ENCODE measurements around the gene CLTC. TPM values are rescaled to one million over a fixed set of nuclear protein-coding genes. Genes with fewer than 3 reads are reported as not detected.

CLTC gene
- total and polyA plus RNA-seq, 2 of the 8 experiments (the other 6 are each of a cell fraction or from before 2014, with no cell fraction given) = 175 to 283 TPM

- Histone ChIP-seq H3K27ac (ENCODE audit: low read depth, low read length) (no peak overlapping the region), H3K56ac (replicated peaks; ENCODE audit: insufficient read length, low read depth, low read length) (no peak overlapping the region), H3K4me3 (ENCODE audit: extremely low read depth in 1 of 4, insufficient read depth in 2 of 4, low read depth in 3 of 4, low read length in 4 of 4) (no peak overlapping the region), H4K91ac (replicated peaks; ENCODE audit: insufficient read length, low read length) (no peak overlapping the region), H3K4me1 (replicated peaks in 1 of 4; ENCODE audit: control insufficient read depth in 3 of 4, insufficient read depth in 4 of 4, low read length in 3 of 4) (peaks cover 0 to 6% (median 4%) of the 10 kb centered on the region in 4 experiments; a peak in 5 of 7 replicates), H3K79me2 (ENCODE audit: control insufficient read depth in 1 of 2, insufficient read depth in 2 of 2, low read length in 2 of 2) (peaks cover 4 to 95% of the 10 kb centered on the region in 2 experiments), H3K9ac (replicated peaks in 1 of 4; ENCODE audit: extremely low read depth in 1 of 4, low read depth in 3 of 4, low read length in 3 of 4) (no peak overlapping the region), H4K8ac (ENCODE audit: extremely low read depth, insufficient read depth, low read length) (no peak overlapping the region; the same call in 1 of the 2 replicates), H3K14ac (ENCODE audit: insufficient read length) (no peak overlapping the region), H3K4ac (replicated peaks; ENCODE audit: insufficient read length, low read depth, low read length) (no peak overlapping the region), H3K36me3 (ENCODE audit: control insufficient read depth in 2 of 4, insufficient read depth in 4 of 4, low read length in 3 of 4) (no peaks in the 10 kb centered on the region; a peak in 1 of 8 replicates), H2AK5ac (ENCODE audit: low read depth, low read length) (no peak overlapping the region), H3K27me3 (replicated peaks in 1 of 4; ENCODE audit: control insufficient read depth in 3 of 4, extremely low read depth in 1 of 4, insufficient read depth in 3 of 4, low read length in 3 of 4) (no peaks in the 10 kb centered on the region), H3K9me3 (ENCODE audit: insufficient read depth in 2 of 2, low read depth in 1 of 2, low read length in 1 of 2) (no peaks in the 10 kb centered on the region), H2BK20ac (ENCODE audit: low read length) (no peak overlapping the region), H2AFZ (ENCODE audit: low read length) (no peak overlapping the region), H3K18ac (ENCODE audit: extremely low read depth, low read length) (no peak overlapping the region), H2BK15ac (ENCODE audit: low read length) (no peak overlapping the region), H3K4me2 (ENCODE audit: insufficient read depth in 1 of 2, low read depth in 2 of 2, low read length in 2 of 2) (no peak overlapping the region), H2BK12ac (ENCODE audit: low read depth, low read length) (no peak overlapping the region), H2BK5ac (ENCODE audit: low read depth, low read length) (no peak overlapping the region), H4K20me1 (replicated peaks in 1 of 2; ENCODE audit: control insufficient read depth in 1 of 2, insufficient read depth in 2 of 2, low read length in 2 of 2) (peaks cover 5 to 12% of the 10 kb centered on the region in 2 experiments), H3K79me1 (ENCODE audit: low read depth, low read length) (no peaks in the 10 kb centered on the region), H3K23ac (ENCODE audit: insufficient read length) (no peak overlapping the region), H3K23me2 (ENCODE audit: low read depth, low read length) (no peaks in the 10 kb centered on the region), H4K5ac (ENCODE audit: insufficient read length, low read depth, low read length) (no peak overlapping the region), H2BK120ac (replicated peaks; ENCODE audit: low read depth, low read length) (no peak overlapping the region)
- ChIA-PET CTCF (ENCODE audit: partially characterized antibody) (interaction anchor here (0.6 kb wide), 1 partner anchor 467 kb away, joined by 3 read pairs; no protein-coding TSS in a partner anchor), POLR2A (ENCODE audit: partially characterized antibody) (interaction anchor here (3.1 kb wide), 1 partner anchor 18 kb away, joined by 14 read pairs; the partner anchor contains the start of gene CLTC)
- FAIRE-seq = no peak
- DNase-seq (ENCODE audit: low read depth in 1 of 2, low spot score in 2 of 2) = no peak
- 79% methylated on average over 7 of the region's 10 CpGs; no CpG with 5 or more reads in 1 of the 2 experiments for WGBS, 2 experiments (ENCODE audit: extremely low coverage in 1 of 2, insufficient coverage in 1 of 2, insufficient read length in 1 of 2, insufficient replicate concordance in 2 of 2, low coverage in 1 of 2, low lambda C conversion rate in 2 of 2, missing lambda C conversion rate in 1 of 2)
- TF ChIP-seq POLR2AphosphoS5 (IDR thresholded peaks at IDR 0.05; ENCODE audit: low read depth, low read length) (no peak), RNF2 (IDR thresholded peaks at IDR 0.05; ENCODE audit: borderline replicate concordance, low read depth, low read length, missing control alignments, poor library complexity, severe bottlenecking) (no peak), CEBPB (IDR thresholded peaks at IDR 0.05; ENCODE audit: low read depth, low read length) (no peak), CREB1 (IDR thresholded peaks at IDR 0.05) (no peak), TEAD4 (IDR thresholded peaks at IDR 0.05; ENCODE audit: low read depth, low read length) (no peak), SRF (IDR thresholded peaks at IDR 0.05; ENCODE audit: low read depth, low read length) (no peak), HDAC6 (IDR thresholded peaks at IDR 0.05; ENCODE audit: low read depth, low read length) (no peak), KDM5A (IDR thresholded peaks at IDR 0.05; ENCODE audit: low read length) (no peak), CBX8 (IDR thresholded peaks at IDR 0.05; ENCODE audit: borderline replicate concordance, low read depth, low read length) (no peak), SIRT6 (IDR thresholded peaks at IDR 0.05; ENCODE audit: low read length) (no peak), USF2 (IDR thresholded peaks at IDR 0.05; ENCODE audit: low read length) (no peak), MAFK (IDR thresholded peaks at IDR 0.05; ENCODE audit: low read depth, low read length) (no peak), SP2 (IDR thresholded peaks at IDR 0.05; ENCODE audit: low read length) (no peak), E2F6 (IDR thresholded peaks at IDR 0.05) (no peak)
Observed at GRCh38 chr17:59638553-59638952, 18.9 kb downstream of the CLTC start.

Measured in H1 (cell line).